ENCODE results near the gene ANKS1B.

DNA sequence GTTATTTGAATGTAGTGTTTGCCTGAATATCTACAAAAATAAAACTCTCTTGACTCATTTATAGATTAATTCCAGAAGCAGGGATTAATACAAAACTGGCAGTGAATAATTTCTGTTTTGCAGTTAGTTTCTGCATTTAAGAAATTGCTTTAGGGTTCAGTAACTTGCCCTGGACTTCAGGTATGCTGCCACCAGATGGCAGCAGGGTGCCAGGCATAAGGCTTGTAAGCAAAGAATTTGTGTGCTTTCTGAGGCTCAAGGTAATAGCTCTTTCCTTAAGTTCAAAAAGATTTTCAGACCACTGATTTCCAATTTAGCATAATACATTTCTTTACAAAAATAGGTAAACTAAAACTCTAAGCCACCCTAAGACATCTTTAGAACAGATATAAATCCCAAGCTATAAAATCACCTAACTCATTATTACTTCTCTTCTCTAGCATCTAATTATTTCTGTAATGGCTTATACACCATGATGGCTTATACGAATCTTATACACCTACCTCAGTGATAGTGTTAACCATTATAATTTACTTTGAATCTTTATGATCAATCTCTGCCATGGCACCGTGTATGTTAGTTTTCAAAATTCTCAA is 941.3 kb downstream of the ANKS1B start:
- no peak for TF ChIP-seq BACH2 (CRISPR knock-in tag; IDR thresholded peaks at IDR 0.05; ENCODE audit: borderline replicate concordance)
- TF ChIP-seq, protein P1, sequence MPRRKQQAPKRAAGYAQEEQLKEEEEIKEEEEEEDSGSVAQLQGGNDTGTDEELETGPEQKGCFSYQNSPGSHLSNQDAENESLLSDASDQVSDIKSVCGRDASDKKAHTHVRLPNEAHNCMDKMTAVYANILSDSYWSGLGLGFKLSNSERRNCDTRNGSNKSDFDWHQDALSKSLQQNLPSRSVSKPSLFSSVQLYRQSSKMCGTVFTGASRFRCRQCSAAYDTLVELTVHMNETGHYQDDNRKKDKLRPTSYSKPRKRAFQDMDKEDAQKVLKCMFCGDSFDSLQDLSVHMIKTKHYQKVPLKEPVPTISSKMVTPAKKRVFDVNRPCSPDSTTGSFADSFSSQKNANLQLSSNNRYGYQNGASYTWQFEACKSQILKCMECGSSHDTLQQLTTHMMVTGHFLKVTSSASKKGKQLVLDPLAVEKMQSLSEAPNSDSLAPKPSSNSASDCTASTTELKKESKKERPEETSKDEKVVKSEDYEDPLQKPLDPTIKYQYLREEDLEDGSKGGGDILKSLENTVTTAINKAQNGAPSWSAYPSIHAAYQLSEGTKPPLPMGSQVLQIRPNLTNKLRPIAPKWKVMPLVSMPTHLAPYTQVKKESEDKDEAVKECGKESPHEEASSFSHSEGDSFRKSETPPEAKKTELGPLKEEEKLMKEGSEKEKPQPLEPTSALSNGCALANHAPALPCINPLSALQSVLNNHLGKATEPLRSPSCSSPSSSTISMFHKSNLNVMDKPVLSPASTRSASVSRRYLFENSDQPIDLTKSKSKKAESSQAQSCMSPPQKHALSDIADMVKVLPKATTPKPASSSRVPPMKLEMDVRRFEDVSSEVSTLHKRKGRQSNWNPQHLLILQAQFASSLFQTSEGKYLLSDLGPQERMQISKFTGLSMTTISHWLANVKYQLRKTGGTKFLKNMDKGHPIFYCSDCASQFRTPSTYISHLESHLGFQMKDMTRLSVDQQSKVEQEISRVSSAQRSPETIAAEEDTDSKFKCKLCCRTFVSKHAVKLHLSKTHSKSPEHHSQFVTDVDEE (CRISPR knock-in tag; IDR thresholded peaks at IDR 0.05): no peak
- TF ChIP-seq RARB (CRISPR knock-in tag; IDR thresholded peaks at IDR 0.05): no peak
- no peak for TF ChIP-seq SNAI2 (CRISPR knock-in tag; IDR thresholded peaks at IDR 0.05)
- TF ChIP-seq ZNF70 (CRISPR knock-in tag; IDR thresholded peaks at IDR 0.05): no peak
- TF ChIP-seq, protein P2, sequence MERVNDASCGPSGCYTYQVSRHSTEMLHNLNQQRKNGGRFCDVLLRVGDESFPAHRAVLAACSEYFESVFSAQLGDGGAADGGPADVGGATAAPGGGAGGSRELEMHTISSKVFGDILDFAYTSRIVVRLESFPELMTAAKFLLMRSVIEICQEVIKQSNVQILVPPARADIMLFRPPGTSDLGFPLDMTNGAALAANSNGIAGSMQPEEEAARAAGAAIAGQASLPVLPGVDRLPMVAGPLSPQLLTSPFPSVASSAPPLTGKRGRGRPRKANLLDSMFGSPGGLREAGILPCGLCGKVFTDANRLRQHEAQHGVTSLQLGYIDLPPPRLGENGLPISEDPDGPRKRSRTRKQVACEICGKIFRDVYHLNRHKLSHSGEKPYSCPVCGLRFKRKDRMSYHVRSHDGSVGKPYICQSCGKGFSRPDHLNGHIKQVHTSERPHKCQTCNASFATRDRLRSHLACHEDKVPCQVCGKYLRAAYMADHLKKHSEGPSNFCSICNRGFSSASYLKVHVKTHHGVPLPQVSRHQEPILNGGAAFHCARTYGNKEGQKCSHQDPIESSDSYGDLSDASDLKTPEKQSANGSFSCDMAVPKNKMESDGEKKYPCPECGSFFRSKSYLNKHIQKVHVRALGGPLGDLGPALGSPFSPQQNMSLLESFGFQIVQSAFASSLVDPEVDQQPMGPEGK (CRISPR knock-in tag; IDR thresholded peaks at IDR 0.05; ENCODE audit: borderline replicate concordance): no peak
- no peak for TF ChIP-seq ESRRG (CRISPR knock-in tag; IDR thresholded peaks at IDR 0.05)
- TF ChIP-seq, protein P3, sequence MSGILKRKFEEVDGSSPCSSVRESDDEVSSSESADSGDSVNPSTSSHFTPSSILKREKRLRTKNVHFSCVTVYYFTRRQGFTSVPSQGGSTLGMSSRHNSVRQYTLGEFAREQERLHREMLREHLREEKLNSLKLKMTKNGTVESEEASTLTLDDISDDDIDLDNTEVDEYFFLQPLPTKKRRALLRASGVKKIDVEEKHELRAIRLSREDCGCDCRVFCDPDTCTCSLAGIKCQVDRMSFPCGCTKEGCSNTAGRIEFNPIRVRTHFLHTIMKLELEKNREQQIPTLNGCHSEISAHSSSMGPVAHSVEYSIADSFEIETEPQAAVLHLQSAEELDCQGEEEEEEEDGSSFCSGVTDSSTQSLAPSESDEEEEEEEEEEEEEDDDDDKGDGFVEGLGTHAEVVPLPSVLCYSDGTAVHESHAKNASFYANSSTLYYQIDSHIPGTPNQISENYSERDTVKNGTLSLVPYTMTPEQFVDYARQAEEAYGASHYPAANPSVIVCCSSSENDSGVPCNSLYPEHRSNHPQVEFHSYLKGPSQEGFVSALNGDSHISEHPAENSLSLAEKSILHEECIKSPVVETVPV (CRISPR knock-in tag; IDR thresholded peaks at IDR 0.05): no peak
